ENCODE results near the gene NRF1. TPM values are rescaled to one million over a fixed set of nuclear protein-coding genes. Genes with fewer than 3 reads are reported as not detected.
A peak's percentile ranks its signal among the peaks of the same experiment; 100 is the strongest.

Gene NRF1
- total RNA-seq, 1 experiment from 2014 or later = 19.3 TPM

- peaks cover 4% of the 10 kb centered on the region for H4K20me1 ChIP-seq (ENCODE audit: control insufficient read depth, insufficient read depth, insufficient read length)
- H4K91ac ChIP-seq (ENCODE audit: insufficient read length, low read depth, low read length) = no peak overlapping the region
- H3K18ac ChIP-seq (ENCODE audit: insufficient read length, low read depth, low read length) = no peak overlapping the region
- H2BK12ac ChIP-seq (ENCODE audit: insufficient read length, low read depth, low read length) = no peak overlapping the region
- no peak overlapping the region for H2BK120ac ChIP-seq (ENCODE audit: low read depth, low read length, poor library complexity, severe bottlenecking)
- H2AFZ ChIP-seq (ENCODE audit: low read length) = no peak overlapping the region
- Mint-ChIP-seq H3K27ac (no peak overlapping the region), H3K9me3 (peaks cover 0 to 6% of the 10 kb centered on the region in 2 experiments; a peak in 1 of 5 replicates), H3K4me1 (peaks cover 36 to 53% of the 10 kb centered on the region in 2 experiments), H3K27me3 (ENCODE audit: low read depth) (peaks cover 84% of the 10 kb centered on the region), H3K36me3 (ENCODE audit: insufficient read depth in 1 of 3, low read depth in 3 of 3) (peaks cover 0 to 3% (median 0%) of the 10 kb centered on the region in 3 experiments; a peak in 2 of 7 replicates), H3K4me3 (peak overlapping the region; percentile 67 to 83)
- no peak for TF ChIP-seq CTCF (conservative IDR thresholded peaks at IDR 0.05)
- H3K4ac ChIP-seq (ENCODE audit: low read depth, low read length) = no peak overlapping the region
- H3K9ac ChIP-seq (ENCODE audit: extremely low read depth, insufficient read length, low read length) = no peak overlapping the region
- H3K79me1 ChIP-seq (ENCODE audit: insufficient read depth, low read depth, low read length, poor library complexity, severe bottlenecking) = no peaks in the 10 kb centered on the region
- peaks cover 8% of the 10 kb centered on the region; the same call in 1 of the 2 replicates for H3K4me1 ChIP-seq (ENCODE audit: insufficient read depth, low read length)
- H2AK5ac ChIP-seq (ENCODE audit: insufficient read length, low read length) = no peak overlapping the region
- peaks cover 76% of the 10 kb centered on the region for H3K27me3 ChIP-seq (ENCODE audit: insufficient read depth, low read length)
- peaks cover 32% of the 10 kb centered on the region for H3K23me2 ChIP-seq (ENCODE audit: insufficient read length, low read depth, low read length, poor library complexity, severe bottlenecking)
- H2BK20ac ChIP-seq (ENCODE audit: low read depth, low read length, poor library complexity, severe bottlenecking) = no peak overlapping the region
- no peak overlapping the region for H2BK5ac ChIP-seq (ENCODE audit: insufficient read length, low read length)
- WGBS (ENCODE audit: extremely low coverage, insufficient read length, low lambda C conversion rate) = no CpG with 5 or more reads among the region's 42 CpGs
- H4K8ac ChIP-seq (replicated peaks; ENCODE audit: insufficient read length, low read depth, low read length) = no peak overlapping the region
- no peak overlapping the region; the same call in 1 of the 2 replicates for H3K14ac ChIP-seq (ENCODE audit: insufficient read depth, low read length)
- no peaks in the 10 kb centered on the region for H3K79me2 ChIP-seq (ENCODE audit: insufficient read depth, low read length)
- peak overlapping the region; percentile 36 for H3K4me2 ChIP-seq (ENCODE audit: insufficient read depth, insufficient read length, low read length)
- no peaks in the 10 kb centered on the region for H3K9me3 ChIP-seq (ENCODE audit: control insufficient read depth, low read depth, low read length)
- no peak overlapping the region for H2BK15ac ChIP-seq (ENCODE audit: low read depth, low read length)
- peak; percentile 55 for DNase-seq
- no peak overlapping the region for H3K27ac ChIP-seq (ENCODE audit: insufficient read length, low read depth, low read length)
- H3K56ac ChIP-seq (ENCODE audit: insufficient read length, low read depth, low read length) = no peak overlapping the region
- H3K23ac ChIP-seq (ENCODE audit: insufficient read length, low read depth, low read length) = no peak overlapping the region
- no peak overlapping the region for H4K5ac ChIP-seq (ENCODE audit: insufficient read length, low read depth, low read length)
- no peak overlapping the region for H3T11ph ChIP-seq (ENCODE audit: low read length)
These were observed 171.5 kb downstream of the NRF1 start for GRCh38 chr7:129782818-129783583.
